Liver (tissue), 9 donors: ENCODE measurements around the gene CAV2. TPM values are rescaled to one million over a fixed set of nuclear protein-coding genes. Genes with fewer than 3 reads are reported as not detected.

Source experiments
- DNase-seq: peaks from one replicate; pipeline ENCODE4 v3.0.0-alpha.2; 2017; ENCODE audit warnings: low spot score
- H3K27ac ChIP-seq, 2 donors: one replicate each; pipeline ENCODE4 v1.7.0; 2013; ENCODE audit warnings: inconsistent platforms in 2 of 2, low read length in 2 of 2, control low read depth in 1 of 2, low read depth in 1 of 2, mild to moderate bottlenecking in 1 of 2
- H3K27me3 ChIP-seq, 4 donors: one replicate each; pipeline versions ENCODE4 v1.6.1 to v1.7.0; 2013; ENCODE audit warnings: low read length in 3 of 4, inconsistent platforms in 1 of 4, mild to moderate bottlenecking in 1 of 4, moderate library complexity in 1 of 4; ENCODE audit not compliant: control insufficient read depth in 4 of 4, insufficient read depth in 4 of 4
- H3K36me3 ChIP-seq, 4 donors: one replicate each; pipeline versions ENCODE4 v1.6.1 to v1.7.0; 2013; ENCODE audit warnings: low read length in 3 of 4, mild to moderate bottlenecking in 3 of 4, low read depth in 1 of 4, moderate library complexity in 1 of 4; ENCODE audit not compliant: control insufficient read depth in 4 of 4, insufficient read depth in 3 of 4
- H3K4me1 ChIP-seq, 4 donors: one replicate each; pipeline versions ENCODE4 v1.6.1 to v1.7.0; 2013; ENCODE audit warnings: low read length in 3 of 4, mild to moderate bottlenecking in 3 of 4, moderate library complexity in 1 of 4; ENCODE audit not compliant: control insufficient read depth in 4 of 4, insufficient read depth in 4 of 4
- H3K4me3 ChIP-seq, 3 donors: one replicate each; pipeline versions ENCODE4 v1.6.1 to v1.7.0; 2013; ENCODE audit warnings: low read length in 3 of 3, control low read depth in 1 of 3, low read depth in 1 of 3, mild to moderate bottlenecking in 1 of 3
- H3K9ac ChIP-seq, 2 donors: one replicate each; pipeline ENCODE4 v1.7.0; 2013; ENCODE audit warnings: low read length in 2 of 2, mild to moderate bottlenecking in 2 of 2, moderate library complexity in 2 of 2, control low read depth in 1 of 2, low read depth in 1 of 2
- H3K9me3 ChIP-seq, 4 donors: one replicate each; pipeline versions ENCODE4 v1.6.1 to v1.7.0; 2013; ENCODE audit warnings: low read length in 3 of 4; ENCODE audit not compliant: control insufficient read depth in 4 of 4
- FOXA1 ChIP-seq: IDR thresholded peaks from 2 replicates; pipeline ENCODE4 v1.6.1; 2016; ENCODE audit warnings: antibody characterized with exemption
- FOXA2 ChIP-seq: IDR thresholded peaks from 2 replicates; pipeline ENCODE4 v1.6.1; 2016; ENCODE audit warnings: antibody characterized with exemption
- GABPA ChIP-seq, 2 donors: IDR thresholded peaks in 1 of 2; conservative IDR thresholded peaks in 1 of 2; 2 replicates each; pipeline ENCODE4 v1.6.1; 2016; ENCODE audit warnings: antibody characterized with exemption in 2 of 2, mild to moderate bottlenecking in 1 of 2, moderate library complexity in 1 of 2
- HNF4A ChIP-seq, 2 donors: conservative IDR thresholded peaks; 2 replicates each; pipeline ENCODE4 v1.6.1; 2016; ENCODE audit warnings: antibody characterized with exemption in 2 of 2, mild to moderate bottlenecking in 2 of 2
- HNF4G ChIP-seq: IDR thresholded peaks from 2 replicates; pipeline ENCODE4 v1.6.1; 2016; ENCODE audit warnings: antibody characterized with exemption
- JUND ChIP-seq, 2 donors: IDR thresholded peaks; 2 replicates each; pipeline ENCODE4 v1.6.1; 2016; ENCODE audit warnings: antibody characterized with exemption in 2 of 2
- MAX ChIP-seq: IDR thresholded peaks from 2 replicates; pipeline ENCODE4 v1.6.1; 2016; ENCODE audit warnings: antibody characterized with exemption
- NR2F2 ChIP-seq: IDR thresholded peaks from 2 replicates; pipeline ENCODE4 v1.6.1; 2016; ENCODE audit warnings: antibody characterized with exemption
- RAD21 ChIP-seq, 2 donors: IDR thresholded peaks; 2 replicates each; pipeline ENCODE4 v1.6.1; 2016; ENCODE audit warnings: antibody characterized with exemption in 2 of 2, mild to moderate bottlenecking in 2 of 2
- RXRA ChIP-seq, 2 donors: IDR thresholded peaks; 2 replicates each; pipeline ENCODE4 v1.6.1; 2017 to 2018; ENCODE audit warnings: antibody characterized with exemption in 2 of 2, mild to moderate bottlenecking in 1 of 2
- SP1 ChIP-seq: IDR thresholded peaks from 2 replicates; pipeline ENCODE4 v1.6.1; 2018; ENCODE audit warnings: antibody characterized with exemption, mild to moderate bottlenecking
- TAF1 ChIP-seq: conservative IDR thresholded peaks from 2 replicates; pipeline ENCODE4 v1.6.1; 2016; ENCODE audit warnings: antibody characterized with exemption, mild to moderate bottlenecking
- YY1 ChIP-seq: IDR thresholded peaks from 2 replicates; pipeline ENCODE4 v1.6.1; 2016; ENCODE audit warnings: antibody characterized with exemption, mild to moderate bottlenecking
- ZBTB33 ChIP-seq: IDR thresholded peaks from 2 replicates; pipeline ENCODE4 v1.6.1; 2016; ENCODE audit warnings: antibody characterized with exemption
- WGBS: extraction: QIAGEN DNeasy Blood & Tissue Kit; methylation state at CpG from one replicate; pipeline ENCODE4 v1.1.7; 2013; 5-methylcytosine and 5-hydroxymethylcytosine counted together
- polyA plus RNA-seq, 2 donors: library from polyadenylated mRNA; stranded (reverse) in 1 of 2; unstranded in 1 of 2; fragments of 200-250 nt in 1 of 2; fragments of >200 nt in 1 of 2; fragmentation: Nextera tagmentation in 1 of 2; extraction: Ambion mirVana in 1 of 2; gene quantifications; one replicate each; pipeline versions ENCODE4 v1.2.1 to v1.2.3, GENCODE V29; 2013 to 2015
- total RNA-seq, 2 donors: library from RNA; depleted of rRNA; stranded (reverse); fragments of >200 nt; gene quantifications; one replicate each; pipeline ENCODE4 v1.2.3, GENCODE V29; 2014
- TF ChIP-seq, protein P1 (sequence below): IDR thresholded peaks from 2 replicates; pipeline ENCODE4 v1.6.1; 2016; ENCODE audit warnings: antibody characterized with exemption
- TF ChIP-seq, protein P2 (sequence below): IDR thresholded peaks from 2 replicates; pipeline ENCODE4 v1.6.1; 2016; ENCODE audit warnings: antibody characterized with exemption, mild to moderate bottlenecking
- TF ChIP-seq, protein P3 (sequence below): fragments of 150-350 bp; IDR thresholded peaks from 2 replicates; pipeline ENCODE4 v1.5.1; 2017; ENCODE audit warnings: improper control_type of control experiment, low read depth, low read length; ENCODE audit not compliant: missing input control
- donor health status: healthy.
- donor health status: healthy.
- donor health status: healthy.
- donor health status: healthy.
- donor health status: healthy.

Gene CAV2
- total and polyA plus RNA-seq, 4 donors = 6.8 to 29.7 (median 19.9) TPM

GRCh38 chr7:116490351-116490750 is 9.2 kb upstream of the CAV2 start:
- Histone ChIP-seq H3K9ac (no peak overlapping the region), H3K4me3 (no peak overlapping the region), H3K36me3 (no peaks in the 10 kb centered on the region), H3K27ac (no peak overlapping the region), H3K27me3 (no peaks in the 10 kb centered on the region), H3K9me3 (no peaks in the 10 kb centered on the region), H3K4me1 (peaks cover 0 to 1% (median 0%) of the 10 kb centered on the region in 4 donors)
- TF ChIP-seq MAX = no peak
- TF ChIP-seq, protein P1, sequence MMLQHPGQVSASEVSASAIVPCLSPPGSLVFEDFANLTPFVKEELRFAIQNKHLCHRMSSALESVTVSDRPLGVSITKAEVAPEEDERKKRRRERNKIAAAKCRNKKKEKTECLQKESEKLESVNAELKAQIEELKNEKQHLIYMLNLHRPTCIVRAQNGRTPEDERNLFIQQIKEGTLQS = no peak
- TF ChIP-seq NR2F2 = no peak
- TF ChIP-seq TAF1 = no peak
- no peak for TF ChIP-seq HNF4G
- no peak for TF ChIP-seq SP1
- no peak for TF ChIP-seq HNF4A (conservative IDR thresholded peaks at IDR 0.05)
- 69% methylated on average over 2 of the region's 2 CpGs for WGBS
- DNase-seq = no peak

DNA sequence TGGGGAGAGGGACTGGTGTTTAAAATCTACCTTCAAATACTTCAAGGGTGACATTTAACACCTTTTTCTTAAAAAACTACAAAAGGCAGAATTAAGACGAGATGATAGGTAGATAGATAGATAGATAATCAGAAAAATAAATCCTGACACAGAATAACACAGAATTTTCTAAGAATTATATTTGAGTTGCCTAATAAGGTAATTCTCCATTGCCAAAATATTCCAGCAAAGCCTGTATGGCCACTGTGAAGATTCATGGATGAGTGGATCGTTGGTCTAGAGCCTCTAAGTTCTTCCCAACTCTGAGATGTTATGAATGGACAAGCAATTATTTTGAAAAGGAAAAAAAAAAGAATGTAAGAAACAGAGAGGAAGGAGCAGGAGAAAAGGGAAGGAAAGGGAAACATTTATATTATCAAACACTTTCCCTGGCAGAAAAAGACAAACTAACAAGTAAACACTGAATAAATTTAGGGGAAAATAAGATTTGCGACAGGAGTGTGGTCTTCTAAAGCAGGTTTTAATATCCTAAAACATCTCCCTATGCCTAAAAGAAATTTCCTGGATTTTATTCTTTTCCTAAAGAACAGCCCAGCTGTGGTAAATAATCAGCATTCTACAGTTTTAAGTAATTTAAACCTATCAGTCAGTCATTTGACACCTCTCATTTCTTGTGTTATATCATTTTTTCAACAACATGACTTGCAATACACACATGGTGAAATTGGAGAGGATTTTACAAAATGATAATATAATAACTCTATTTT is 7.5 kb upstream of the CAV2 start:
- Histone ChIP-seq H3K36me3 (no peaks in the 10 kb centered on the region), H3K27me3 (no peaks in the 10 kb centered on the region), H3K9ac (no peak overlapping the region), H3K4me3 (no peak overlapping the region), H3K4me1 (peaks cover 0 to 1% (median 0%) of the 10 kb centered on the region in 4 donors), H3K9me3 (no peaks in the 10 kb centered on the region), H3K27ac (no peak overlapping the region)
- WGBS = 87% methylated on average over 3 of the region's 3 CpGs
- no peak for DNase-seq
- TF ChIP-seq, protein P1 = no peak
- TF ChIP-seq YY1 (no peak), RAD21 (IDR thresholded peaks at IDR 0.05) (no peak), TAF1 (no peak), MAX (no peak), ZBTB33 (no peak), JUND (IDR thresholded peaks at IDR 0.05) (no peak), HNF4A (conservative IDR thresholded peaks at IDR 0.05) (no peak), HNF4G (no peak), GABPA (IDR thresholded peaks at IDR 0.05 in 1 of 2, conservative IDR thresholded peaks at IDR 0.05 in 1 of 2) (no peak), FOXA1 (no peak), NR2F2 (no peak), RXRA (IDR thresholded peaks at IDR 0.05) (no peak), SP1 (no peak), FOXA2 (no peak)
- TF ChIP-seq, protein P2, sequence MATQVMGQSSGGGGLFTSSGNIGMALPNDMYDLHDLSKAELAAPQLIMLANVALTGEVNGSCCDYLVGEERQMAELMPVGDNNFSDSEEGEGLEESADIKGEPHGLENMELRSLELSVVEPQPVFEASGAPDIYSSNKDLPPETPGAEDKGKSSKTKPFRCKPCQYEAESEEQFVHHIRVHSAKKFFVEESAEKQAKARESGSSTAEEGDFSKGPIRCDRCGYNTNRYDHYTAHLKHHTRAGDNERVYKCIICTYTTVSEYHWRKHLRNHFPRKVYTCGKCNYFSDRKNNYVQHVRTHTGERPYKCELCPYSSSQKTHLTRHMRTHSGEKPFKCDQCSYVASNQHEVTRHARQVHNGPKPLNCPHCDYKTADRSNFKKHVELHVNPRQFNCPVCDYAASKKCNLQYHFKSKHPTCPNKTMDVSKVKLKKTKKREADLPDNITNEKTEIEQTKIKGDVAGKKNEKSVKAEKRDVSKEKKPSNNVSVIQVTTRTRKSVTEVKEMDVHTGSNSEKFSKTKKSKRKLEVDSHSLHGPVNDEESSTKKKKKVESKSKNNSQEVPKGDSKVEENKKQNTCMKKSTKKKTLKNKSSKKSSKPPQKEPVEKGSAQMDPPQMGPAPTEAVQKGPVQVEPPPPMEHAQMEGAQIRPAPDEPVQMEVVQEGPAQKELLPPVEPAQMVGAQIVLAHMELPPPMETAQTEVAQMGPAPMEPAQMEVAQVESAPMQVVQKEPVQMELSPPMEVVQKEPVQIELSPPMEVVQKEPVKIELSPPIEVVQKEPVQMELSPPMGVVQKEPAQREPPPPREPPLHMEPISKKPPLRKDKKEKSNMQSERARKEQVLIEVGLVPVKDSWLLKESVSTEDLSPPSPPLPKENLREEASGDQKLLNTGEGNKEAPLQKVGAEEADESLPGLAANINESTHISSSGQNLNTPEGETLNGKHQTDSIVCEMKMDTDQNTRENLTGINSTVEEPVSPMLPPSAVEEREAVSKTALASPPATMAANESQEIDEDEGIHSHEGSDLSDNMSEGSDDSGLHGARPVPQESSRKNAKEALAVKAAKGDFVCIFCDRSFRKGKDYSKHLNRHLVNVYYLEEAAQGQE = no peak
- TF ChIP-seq, protein P3, sequence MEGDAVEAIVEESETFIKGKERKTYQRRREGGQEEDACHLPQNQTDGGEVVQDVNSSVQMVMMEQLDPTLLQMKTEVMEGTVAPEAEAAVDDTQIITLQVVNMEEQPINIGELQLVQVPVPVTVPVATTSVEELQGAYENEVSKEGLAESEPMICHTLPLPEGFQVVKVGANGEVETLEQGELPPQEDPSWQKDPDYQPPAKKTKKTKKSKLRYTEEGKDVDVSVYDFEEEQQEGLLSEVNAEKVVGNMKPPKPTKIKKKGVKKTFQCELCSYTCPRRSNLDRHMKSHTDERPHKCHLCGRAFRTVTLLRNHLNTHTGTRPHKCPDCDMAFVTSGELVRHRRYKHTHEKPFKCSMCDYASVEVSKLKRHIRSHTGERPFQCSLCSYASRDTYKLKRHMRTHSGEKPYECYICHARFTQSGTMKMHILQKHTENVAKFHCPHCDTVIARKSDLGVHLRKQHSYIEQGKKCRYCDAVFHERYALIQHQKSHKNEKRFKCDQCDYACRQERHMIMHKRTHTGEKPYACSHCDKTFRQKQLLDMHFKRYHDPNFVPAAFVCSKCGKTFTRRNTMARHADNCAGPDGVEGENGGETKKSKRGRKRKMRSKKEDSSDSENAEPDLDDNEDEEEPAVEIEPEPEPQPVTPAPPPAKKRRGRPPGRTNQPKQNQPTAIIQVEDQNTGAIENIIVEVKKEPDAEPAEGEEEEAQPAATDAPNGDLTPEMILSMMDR = no peak
